ENCODE data around the gene SPOCD1.

The SPOCD1 gene

DNA sequence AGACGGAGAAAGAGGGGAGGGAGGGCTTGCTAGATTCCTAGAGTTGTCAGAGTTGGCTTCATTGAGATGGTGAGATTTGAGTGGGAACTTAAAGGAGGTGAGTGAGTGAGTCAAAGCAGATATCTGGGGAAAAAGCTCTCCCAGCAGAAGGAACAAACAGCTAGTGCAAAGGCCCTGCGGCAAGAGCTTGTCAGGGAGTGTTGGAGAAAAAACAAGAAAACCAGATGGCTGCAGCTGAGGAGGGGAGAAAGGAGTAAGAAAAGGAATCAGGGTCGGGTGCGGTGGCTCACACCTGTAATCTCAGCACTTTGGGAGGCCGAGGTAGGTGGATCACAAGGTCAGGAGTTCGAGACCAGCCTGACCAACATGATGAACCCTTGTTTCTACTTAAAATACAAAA is 40.3 kb upstream of the SPOCD1 start:
- peak overlapping the region; percentile 45 for H3K27ac ChIP-seq
- no peak for TF ChIP-seq ZFX (IDR thresholded peaks at IDR 0.05; ENCODE audit: borderline replicate concordance)
- TF ChIP-seq, protein P1, sequence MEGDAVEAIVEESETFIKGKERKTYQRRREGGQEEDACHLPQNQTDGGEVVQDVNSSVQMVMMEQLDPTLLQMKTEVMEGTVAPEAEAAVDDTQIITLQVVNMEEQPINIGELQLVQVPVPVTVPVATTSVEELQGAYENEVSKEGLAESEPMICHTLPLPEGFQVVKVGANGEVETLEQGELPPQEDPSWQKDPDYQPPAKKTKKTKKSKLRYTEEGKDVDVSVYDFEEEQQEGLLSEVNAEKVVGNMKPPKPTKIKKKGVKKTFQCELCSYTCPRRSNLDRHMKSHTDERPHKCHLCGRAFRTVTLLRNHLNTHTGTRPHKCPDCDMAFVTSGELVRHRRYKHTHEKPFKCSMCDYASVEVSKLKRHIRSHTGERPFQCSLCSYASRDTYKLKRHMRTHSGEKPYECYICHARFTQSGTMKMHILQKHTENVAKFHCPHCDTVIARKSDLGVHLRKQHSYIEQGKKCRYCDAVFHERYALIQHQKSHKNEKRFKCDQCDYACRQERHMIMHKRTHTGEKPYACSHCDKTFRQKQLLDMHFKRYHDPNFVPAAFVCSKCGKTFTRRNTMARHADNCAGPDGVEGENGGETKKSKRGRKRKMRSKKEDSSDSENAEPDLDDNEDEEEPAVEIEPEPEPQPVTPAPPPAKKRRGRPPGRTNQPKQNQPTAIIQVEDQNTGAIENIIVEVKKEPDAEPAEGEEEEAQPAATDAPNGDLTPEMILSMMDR (IDR thresholded peaks at IDR 0.05) = no peak

DNA sequence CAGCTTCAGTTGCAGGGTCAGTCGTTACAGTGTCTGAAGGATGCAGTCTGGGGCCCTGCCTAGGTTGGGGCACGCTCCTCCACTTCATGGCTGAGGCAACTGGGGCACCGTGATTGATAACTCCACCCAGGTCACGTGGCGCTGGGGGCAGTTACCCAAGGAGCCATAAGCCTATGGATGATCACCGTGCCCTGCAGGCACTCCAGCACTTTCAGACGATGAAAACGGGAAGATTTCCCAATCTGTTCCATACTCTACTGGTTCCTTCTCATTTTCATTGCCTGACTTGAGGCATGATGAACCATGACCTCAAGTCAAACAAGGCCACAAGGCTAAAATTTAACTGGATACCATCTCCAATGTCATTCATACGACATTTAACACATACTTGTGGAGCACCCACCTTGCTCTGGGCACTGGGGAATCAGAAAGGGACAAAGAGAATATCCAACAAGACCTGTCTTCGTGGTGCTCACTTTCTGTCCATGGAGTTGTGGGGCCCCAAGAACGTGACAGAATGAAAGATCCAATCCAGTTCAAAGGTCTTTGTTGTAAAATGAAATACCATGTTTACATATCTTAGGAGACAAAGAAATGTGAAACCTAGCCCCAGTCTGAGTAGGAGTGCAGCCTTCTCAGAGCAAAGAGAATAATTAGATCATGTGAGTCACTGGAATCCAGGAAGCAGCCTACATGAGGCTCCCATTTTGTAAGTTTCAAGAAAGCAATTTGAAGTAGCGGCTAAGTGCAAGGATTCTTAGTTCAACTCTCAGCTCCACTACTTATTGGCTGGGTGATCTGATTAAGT is 39.4 kb upstream of the SPOCD1 start:
- peak overlapping the region; percentile 45 for H3K27ac ChIP-seq
- TF ChIP-seq, protein P1 (IDR thresholded peaks at IDR 0.05) = no peak
- no peak for TF ChIP-seq ZFX (IDR thresholded peaks at IDR 0.05; ENCODE audit: borderline replicate concordance)

DNA sequence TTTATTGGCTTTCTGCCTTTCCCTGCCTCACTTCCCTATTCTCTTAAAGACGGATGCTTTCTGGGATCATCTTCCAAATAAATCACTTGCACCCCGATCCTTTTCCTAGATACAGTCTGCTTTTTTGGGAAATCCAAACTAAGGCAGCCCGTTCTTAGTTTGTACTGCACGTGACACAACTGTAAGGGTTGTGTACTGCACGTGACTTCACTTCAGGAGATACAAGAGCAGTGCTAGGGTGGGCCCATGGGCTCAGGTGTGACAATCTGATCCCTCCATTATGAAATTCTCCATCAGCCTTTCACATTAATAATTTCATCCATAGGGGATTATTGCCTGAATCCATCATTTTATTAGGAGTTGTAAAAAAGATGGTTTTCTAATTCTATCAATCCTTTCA is 33.8 kb upstream of the SPOCD1 start:
- TF ChIP-seq ZFX (IDR thresholded peaks at IDR 0.05; ENCODE audit: borderline replicate concordance) = no peak
- TF ChIP-seq, protein P1 (IDR thresholded peaks at IDR 0.05) = no peak
- no peak overlapping the region for H3K27ac ChIP-seq

DNA sequence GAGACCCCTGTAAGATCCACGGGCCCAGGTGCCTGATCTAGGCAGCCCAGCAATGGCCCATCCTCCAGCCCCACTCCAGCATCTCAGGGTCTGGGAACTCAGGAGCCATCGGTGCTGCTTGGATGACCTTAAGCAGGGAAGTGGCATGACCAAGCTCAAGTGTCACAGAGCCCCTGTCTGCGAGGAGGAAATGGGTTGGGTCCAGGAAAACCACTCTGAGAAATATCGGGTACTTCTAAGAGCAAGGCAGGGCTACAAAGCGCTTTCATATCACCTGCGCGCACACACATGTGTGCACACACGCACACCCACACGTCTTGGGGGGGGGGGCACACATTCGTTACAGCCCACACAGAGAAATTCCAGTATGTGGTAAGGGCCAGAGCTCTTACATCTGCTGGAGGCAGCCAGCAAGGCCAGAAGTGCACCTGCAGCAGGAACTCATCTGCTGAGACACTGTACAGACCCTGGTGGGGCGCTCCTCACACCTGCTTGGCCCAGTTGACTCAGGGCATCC is 32.6 kb upstream of the SPOCD1 start:
- no peak overlapping the region for H3K27ac ChIP-seq
- TF ChIP-seq, protein P1 (IDR thresholded peaks at IDR 0.05) = no peak
- TF ChIP-seq ZFX (IDR thresholded peaks at IDR 0.05; ENCODE audit: borderline replicate concordance) = no peak

DNA sequence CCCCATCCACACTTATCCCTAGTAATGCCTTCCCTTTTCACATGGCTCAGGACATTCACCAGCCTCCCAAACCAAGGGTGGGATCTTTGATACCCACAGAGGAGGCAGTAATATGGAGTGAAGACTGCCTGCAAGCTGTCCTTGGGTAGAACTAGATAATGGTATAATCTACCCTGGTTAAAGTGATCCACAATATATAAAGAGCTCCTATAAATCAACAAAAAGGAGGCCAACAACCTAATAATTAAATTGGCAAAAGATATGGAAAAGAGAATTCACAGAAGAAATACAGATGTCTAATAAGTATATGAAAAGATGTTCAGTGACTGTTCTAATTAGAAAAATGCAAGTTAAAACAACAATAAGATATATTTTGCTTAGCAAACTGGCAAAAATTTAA is 30.7 kb upstream of the SPOCD1 start:
- TF ChIP-seq ZFX (IDR thresholded peaks at IDR 0.05; ENCODE audit: borderline replicate concordance) = no peak
- TF ChIP-seq, protein P1 (IDR thresholded peaks at IDR 0.05) = no peak
- no peak overlapping the region for H3K27ac ChIP-seq

DNA sequence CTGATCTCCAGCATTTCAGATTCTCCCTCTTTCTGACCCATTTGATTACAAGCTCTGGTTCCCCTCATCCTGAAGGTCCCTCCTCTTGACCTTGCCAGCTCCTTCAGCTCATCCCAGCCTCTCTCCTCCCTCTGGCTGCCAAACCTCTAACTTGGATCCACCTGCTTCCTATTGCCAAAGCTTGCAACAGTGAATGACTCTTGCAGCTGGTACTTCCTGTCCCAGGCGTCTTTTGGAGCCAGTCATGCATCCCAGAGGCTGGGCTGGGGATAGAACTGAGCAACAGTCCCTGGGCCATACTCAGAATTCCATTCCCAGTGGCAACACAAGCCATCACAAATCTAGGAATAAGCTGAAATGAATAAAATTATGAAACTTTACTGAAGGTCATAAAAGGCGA is 27.7 kb upstream of the SPOCD1 start:
- H3K27ac ChIP-seq = 0 out of 2 replicates have a peak overlapping the region, but pooled peaks have one; percentile 25
- no peak for TF ChIP-seq ZFX (IDR thresholded peaks at IDR 0.05; ENCODE audit: borderline replicate concordance)
- TF ChIP-seq, protein P1 (IDR thresholded peaks at IDR 0.05) = no peak

DNA sequence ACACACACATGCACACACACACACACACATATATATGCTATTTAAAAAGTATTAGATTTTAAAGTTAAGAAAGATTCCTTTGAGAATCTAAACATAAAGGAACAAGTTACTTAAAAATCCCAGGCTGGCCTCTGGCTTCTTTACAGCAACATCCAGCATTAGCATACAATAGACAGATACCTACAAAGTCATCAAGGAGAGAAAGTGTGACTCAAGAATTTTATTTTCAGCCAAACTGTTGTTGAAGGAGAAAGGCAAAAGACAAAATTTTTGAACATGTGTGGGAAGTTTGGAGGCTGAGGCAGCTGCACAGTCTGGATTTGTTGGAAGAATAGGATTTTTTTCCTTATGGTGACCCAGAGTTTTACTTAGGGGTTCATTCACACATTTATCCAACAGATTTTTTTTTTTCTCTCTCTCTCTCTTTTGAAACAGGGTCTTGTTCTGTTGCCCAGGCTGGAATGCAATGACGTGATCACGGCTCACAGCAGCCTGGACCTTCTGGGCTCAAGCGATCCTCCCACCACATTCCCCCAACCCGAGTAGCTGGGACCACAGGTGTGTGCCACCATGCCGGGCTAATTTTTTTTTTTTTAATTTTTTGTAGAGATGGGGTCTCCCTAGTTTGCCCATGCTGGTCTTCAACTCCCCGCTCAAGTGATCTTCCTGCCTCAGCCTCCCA is 24.0 kb upstream of the SPOCD1 start:
- H3K27ac ChIP-seq = no peak overlapping the region
- TF ChIP-seq, protein P1 (IDR thresholded peaks at IDR 0.05) = no peak
- TF ChIP-seq ZFX (IDR thresholded peaks at IDR 0.05; ENCODE audit: borderline replicate concordance) = no peak
